GM10248 (cell line): ENCODE data around the gene APOM.

Source experiments
- CTCF ChIA-PET: fragments of 300-600 bp; sonication (Branson Sonifier 250); formaldehyde crosslinking; extraction: SDS; loops from one replicate; lab custom pipeline; 2021; ENCODE audit warnings: antibody characterized with exemption; lab: Yijun Ruan, JAX
- POLR2A ChIA-PET: fragments of 350-650 bp; sonication (Branson Sonifier 250); formaldehyde crosslinking; extraction: SDS; loops from one replicate; lab custom pipeline; 2020; ENCODE audit warnings: antibody characterized with exemption; lab: Yijun Ruan, JAX
- DNase-seq: peaks from one replicate; pipeline ENCODE4 v3.0.0; 2012; ENCODE audit errors: extremely low spot score
- CTCF ChIP-seq: IDR thresholded peaks from 2 replicates; pipeline ENCODE4 v1.5.1; 2012; ENCODE audit warnings: mild to moderate bottlenecking, low read depth; ENCODE audit errors: extremely low read depth, missing control alignments, control extremely low read depth

The APOM gene

GRCh38 chr6:31634131-31634530 is 21.6 kb upstream of the APOM start:
- DNase-seq, result no peak
- CTCF ChIA-PET, result interaction anchor here (1.0 to 2.4 kb wide), 5 partner anchors 9 to 83 kb away, joined by 3 to 7 read pairs (median 5); no protein-coding TSS in a partner anchor
- POLR2A ChIA-PET, result interaction anchor here (1.1 to 1.2 kb wide), 2 partner anchors 10 to 14 kb away, joined by 6 to 8 read pairs; partner anchors contain the start of gene PRRC2A
- TF ChIP-seq CTCF, result no peak

DNA sequence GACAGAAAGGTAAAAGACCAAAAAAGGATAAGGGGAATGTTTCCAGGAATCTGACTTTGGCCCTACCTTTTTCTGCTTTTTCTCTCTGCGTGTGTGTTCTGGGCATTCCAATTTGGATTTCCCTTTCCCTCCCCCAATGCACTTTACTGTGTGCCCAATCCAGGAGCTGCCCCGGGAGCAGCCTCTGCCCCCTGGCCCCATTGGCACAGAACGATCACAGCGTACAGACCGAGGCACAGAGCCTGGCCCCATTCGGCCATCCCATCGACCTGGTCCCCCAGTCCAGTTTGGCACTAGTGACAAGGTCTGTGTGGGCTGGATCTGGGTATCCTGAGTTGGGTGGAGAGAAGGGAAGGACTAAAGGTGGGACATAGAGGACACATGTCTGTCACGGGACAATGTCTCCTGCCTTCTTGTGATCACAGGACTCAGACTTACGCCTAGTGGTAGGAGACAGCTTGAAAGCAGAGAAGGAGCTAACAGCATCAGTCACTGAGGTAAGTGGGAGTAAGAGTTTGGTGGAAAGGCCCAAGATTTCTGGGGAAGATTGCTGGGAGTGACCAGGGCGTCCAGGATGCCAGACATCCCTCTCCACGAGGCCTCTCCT is 20.6 kb upstream of the APOM start:
- no peak for DNase-seq
- ChIA-PET CTCF (interaction anchor here (1.0 to 2.4 kb wide), 6 partner anchors 9 to 84 kb away, joined by 3 to 7 read pairs (median 4); no protein-coding TSS in a partner anchor), POLR2A (interaction anchor here (0.6 to 1.2 kb wide), 2 partner anchors 9 to 201 kb away, joined by 7 to 8 read pairs; no protein-coding TSS in a partner anchor)
- no peak for TF ChIP-seq CTCF

- TF ChIP-seq CTCF, result no peak
- ChIA-PET POLR2A (interaction anchor here (0.6 kb wide), 1 partner anchor 11 kb away, joined by 4 read pairs; no protein-coding TSS in a partner anchor), CTCF (interaction anchor here (1.1 to 3.3 kb wide), 4 partner anchors 10 to 14 kb away, joined by 3 to 11 read pairs (median 4); partner anchors contain the start of gene BAG6)
Observed at GRCh38 chr6:31636698-31637596, 18.7 kb upstream of the APOM start.

GRCh38 chr6:31639043-31639442 is 16.7 kb upstream of the APOM start:
- no peak for TF ChIP-seq CTCF
- no peak for DNase-seq
- ChIA-PET POLR2A (interaction anchor here (1.0 to 1.8 kb wide), 4 partner anchors 9 to 64 kb away, joined by 4 to 6 read pairs (median 5); partner anchors contain the start of gene TNF), CTCF (interaction anchor here (0.7 to 3.7 kb wide), 7 partner anchors 9 to 130 kb away, joined by 3 to 15 read pairs (median 4); partner anchors contain the start of gene BAG6)

More at GRCh38 chr6:31636698-31637596, 18.7 kb upstream of the APOM start:
- DNase-seq, result no peak

DNA sequence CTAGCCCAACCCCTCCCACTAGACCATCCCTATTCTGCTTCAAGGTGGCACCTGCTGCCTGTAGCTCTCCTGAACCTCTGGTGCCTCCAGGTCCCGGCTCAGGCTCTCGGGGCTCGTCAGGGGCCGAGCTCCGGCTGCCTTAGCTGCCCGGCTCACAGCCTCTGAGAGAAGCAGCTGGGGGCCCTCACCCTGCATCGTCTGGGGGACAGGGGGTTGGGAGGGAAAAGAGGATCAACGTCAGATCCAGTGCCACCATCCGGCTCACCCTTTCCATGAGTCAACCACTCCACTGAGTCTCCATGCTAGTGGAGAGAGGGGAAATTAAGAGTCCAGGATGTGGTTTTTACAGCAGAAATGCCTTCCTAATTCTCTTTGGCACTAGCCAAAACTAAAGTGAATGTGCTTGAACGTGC is 16.2 kb upstream of the APOM start:
- POLR2A ChIA-PET, result interaction anchor here (1.0 to 1.8 kb wide), 4 partner anchors 10 to 64 kb away, joined by 4 to 6 read pairs (median 5); partner anchors contain the start of gene TNF
- CTCF ChIA-PET, result interaction anchor here (1.1 to 3.7 kb wide), 7 partner anchors 10 to 130 kb away, joined by 3 to 15 read pairs (median 5); partner anchors contain the start of gene BAG6
- TF ChIP-seq CTCF, result no peak
- no peak for DNase-seq
